Measurements from ENCODE around the gene TOP1. TPM values are rescaled to one million over a fixed set of nuclear protein-coding genes. Genes with fewer than 3 reads are reported as not detected.
"Not testable (repeated sequence)": the region's sequence is repeated elsewhere in the genome, so short reads cannot be mapped to it uniquely, and the experiment has no call there.

TOP1 gene
- total and polyA plus RNA-seq, 4 donors, result 39.7 to 62.7 (median 51.7) TPM

GRCh38 chr20:41110930-41111577, 82.4 kb downstream of the TOP1 start:
- Histone ChIP-seq H3K9me3 (ENCODE audit: control insufficient read depth in 4 of 4, insufficient read depth in 3 of 4, low read length in 3 of 4) (peaks cover 0 to 2% (median 0%) of the 10 kb centered on the region in 4 donors), H3K4me1 (ENCODE audit: control insufficient read depth in 5 of 5, insufficient read depth in 5 of 5, low read length in 5 of 5) (no peaks in the 10 kb centered on the region), H3K27me3 (ENCODE audit: control insufficient read depth in 3 of 3, insufficient read depth in 3 of 3, low read length in 2 of 3) (no peaks in the 10 kb centered on the region), H3K27ac (ENCODE audit: low read depth in 1 of 2, low read length in 1 of 2) (no peak overlapping the region), H3K9ac (ENCODE audit: insufficient read depth in 1 of 2, low read length in 2 of 2) (no peak overlapping the region), H3K36me3 (ENCODE audit: control insufficient read depth in 4 of 4, insufficient read depth in 4 of 4, low read length in 4 of 4) (peaks cover 31 to 40% (median 35%) of the 10 kb centered on the region in 4 donors), H3K4me3 (no peak overlapping the region)
- WGBS, 2 donors, result 82 to 87% methylated on average over 5 of the region's 5 CpGs
- no peak for TF ChIP-seq CTCF (IDR thresholded peaks at IDR 0.05; ENCODE audit: control extremely low read depth, extremely low read depth)
- no peak for ATAC-seq (ENCODE audit: insufficient read depth, low FRiP score)
- no peak for DNase-seq

GRCh38 chr20:41111578-41111951, 82.9 kb downstream of the TOP1 start:
- no peaks in the 10 kb centered on the region for H3K27me3 ChIP-seq (ENCODE audit: control insufficient read depth in 3 of 3, insufficient read depth in 3 of 3, low read length in 2 of 3)
- peaks cover 34 to 45% (median 39%) of the 10 kb centered on the region in 4 donors for H3K36me3 ChIP-seq (ENCODE audit: control insufficient read depth in 4 of 4, insufficient read depth in 4 of 4, low read length in 4 of 4)
- H3K4me3 ChIP-seq, result no peak overlapping the region
- H3K27ac ChIP-seq (ENCODE audit: low read depth in 1 of 2, low read length in 1 of 2), result no peak overlapping the region
- no peaks in the 10 kb centered on the region for H3K4me1 ChIP-seq (ENCODE audit: control insufficient read depth in 5 of 5, insufficient read depth in 5 of 5, low read length in 5 of 5)
- H3K9me3 ChIP-seq (ENCODE audit: control insufficient read depth in 4 of 4, insufficient read depth in 3 of 4, low read length in 3 of 4), result peaks cover 0 to 2% (median 0%) of the 10 kb centered on the region in 4 donors
- no peak for ATAC-seq (ENCODE audit: insufficient read depth, low FRiP score)
- no peak overlapping the region for H3K9ac ChIP-seq (ENCODE audit: insufficient read depth in 1 of 2, low read length in 2 of 2)
- TF ChIP-seq CTCF (IDR thresholded peaks at IDR 0.05; ENCODE audit: control extremely low read depth, extremely low read depth), result no peak
- WGBS, 2 donors, result 86 to 87% methylated on average over 5 of the region's 5 CpGs
- no peak for DNase-seq

GRCh38 chr20:41116282-41116956, 87.8 kb downstream of the TOP1 start:
- Histone ChIP-seq H3K27ac (ENCODE audit: low read depth in 1 of 2, low read length in 1 of 2) (no peak overlapping the region), H3K4me1 (ENCODE audit: control insufficient read depth in 5 of 5, insufficient read depth in 5 of 5, low read length in 5 of 5) (no peaks in the 10 kb centered on the region), H3K9ac (ENCODE audit: insufficient read depth in 1 of 2, low read length in 2 of 2) (no peak overlapping the region), H3K36me3 (ENCODE audit: control insufficient read depth in 4 of 4, insufficient read depth in 4 of 4, low read length in 4 of 4) (peaks cover 45 to 69% (median 59%) of the 10 kb centered on the region in 4 donors), H3K9me3 (ENCODE audit: control insufficient read depth in 4 of 4, insufficient read depth in 3 of 4, low read length in 3 of 4) (peaks cover 0 to 2% (median 0%) of the 10 kb centered on the region in 4 donors), H3K4me3 (no peak overlapping the region), H3K27me3 (ENCODE audit: control insufficient read depth in 3 of 3, insufficient read depth in 3 of 3, low read length in 2 of 3) (no peaks in the 10 kb centered on the region)
- ATAC-seq (ENCODE audit: insufficient read depth, low FRiP score) (no peak), DNase-seq (no peak)
- WGBS, 2 donors, result 80 to 91% methylated on average over 6 of the region's 6 CpGs
- no peak for TF ChIP-seq CTCF (IDR thresholded peaks at IDR 0.05; ENCODE audit: control extremely low read depth, extremely low read depth)

GRCh38 chr20:41118159-41118558, 89.5 kb downstream of the TOP1 start:
- not testable (repeated sequence) for H3K4me1 ChIP-seq (ENCODE audit: control insufficient read depth in 5 of 5, insufficient read depth in 5 of 5, low read length in 5 of 5)
- H3K36me3 ChIP-seq (ENCODE audit: control insufficient read depth in 4 of 4, insufficient read depth in 4 of 4, low read length in 4 of 4), result peaks cover 52 to 78% (median 67%) of the 10 kb centered on the region in 4 donors

More at GRCh38 chr20:41118159-41118558, 89.5 kb downstream of the TOP1 start:
- H3K27ac ChIP-seq (ENCODE audit: low read depth in 1 of 2, low read length in 1 of 2); H3K9ac ChIP-seq (ENCODE audit: insufficient read depth in 1 of 2, low read length in 2 of 2); DNase-seq; H3K27me3 ChIP-seq (ENCODE audit: control insufficient read depth in 3 of 3, insufficient read depth in 3 of 3, low read length in 2 of 3); H3K9me3 ChIP-seq (ENCODE audit: control insufficient read depth in 4 of 4, insufficient read depth in 3 of 4, low read length in 3 of 4); ATAC-seq (ENCODE audit: insufficient read depth, low FRiP score); H3K4me3 ChIP-seq: not testable (repeated sequence)
- 86 to 87% methylated on average over 6 of the region's 6 CpGs for WGBS, 2 donors

Data from lung (tissue), 12 donors.